HG02840 (cell line): ENCODE data around the gene ATP6V1C2.
"Not testable (repeated sequence)": the region's sequence is repeated elsewhere in the genome, so short reads cannot be mapped to it uniquely, and the experiment has no call there.

Source experiments
- ATAC-seq: cut with Tn5 transposase; IDR thresholded peaks from one replicate; pipeline ENCODE4 v1.9.1; 2021; ENCODE audit warnings: mild to moderate bottlenecking, moderate library complexity, moderate number of reproducible peaks; ENCODE audit not compliant: unreplicated experiment, low FRiP score

ATP6V1C2 gene

DNA sequence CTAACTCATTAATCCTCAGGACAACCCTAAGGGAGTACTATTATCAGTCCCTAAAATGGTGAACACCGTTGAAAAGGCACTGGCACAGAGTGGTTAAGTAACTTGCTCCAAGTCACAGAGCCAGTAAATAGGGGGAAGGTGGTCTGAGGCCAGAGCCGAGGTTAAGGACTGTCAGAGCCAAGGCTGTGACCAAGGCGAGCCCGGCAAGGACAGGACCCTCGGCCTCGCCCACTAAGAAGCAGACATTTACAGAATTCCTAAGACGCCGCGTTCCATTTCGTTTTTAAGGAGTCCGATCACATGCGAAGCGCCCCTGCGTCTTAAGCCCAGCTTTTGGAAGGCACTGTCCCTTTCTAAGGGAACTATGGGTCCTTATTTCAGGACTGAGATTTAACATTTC, 90.1 kb downstream of the ATP6V1C2 start:
- no peak for ATAC-seq

DNA sequence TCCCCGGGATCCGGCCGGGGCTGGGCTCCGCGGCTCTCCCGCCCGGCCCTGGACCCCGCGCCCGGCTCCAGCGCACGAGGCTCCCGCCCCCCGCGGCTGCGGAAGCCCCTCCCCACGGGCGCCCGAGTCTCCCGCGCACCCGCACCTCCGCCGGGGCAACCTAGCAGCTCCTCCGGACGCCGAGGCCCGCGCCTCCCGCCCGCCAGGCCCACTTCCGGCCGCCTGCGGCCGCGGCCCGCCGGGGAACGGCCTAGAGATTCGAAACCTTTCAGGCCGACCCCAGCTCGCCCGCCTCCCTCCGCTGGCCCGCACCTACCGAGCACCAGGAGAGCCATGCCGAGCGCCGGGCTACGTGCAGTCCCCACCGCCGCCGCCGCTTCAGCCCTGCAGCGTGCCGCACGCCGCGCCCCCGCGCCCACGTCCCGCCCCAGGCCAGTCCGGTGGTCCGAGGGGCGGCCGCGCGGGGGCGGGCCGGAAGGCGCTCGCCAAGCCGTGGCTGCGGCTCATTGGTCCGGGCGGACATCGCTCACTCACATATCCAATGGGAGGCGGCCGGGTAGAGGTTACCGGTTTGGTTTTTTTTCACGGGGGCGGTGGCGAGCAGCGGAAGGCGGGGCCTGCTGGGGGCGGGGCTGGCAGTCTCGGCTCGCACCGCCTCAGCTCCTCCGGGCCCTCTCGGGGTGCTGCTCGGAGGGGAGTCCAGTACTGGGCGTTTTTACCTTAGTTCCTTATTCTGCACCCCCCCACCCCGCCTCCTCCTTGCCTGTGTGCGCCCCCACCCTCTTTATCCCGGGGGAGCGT, 91.1 kb downstream of the ATP6V1C2 start, which contains the start of gene PDIA6:
TSS of gene PDIA6 (minus strand) at position 424 of the 801 bp plus-strand sequence. CDS start at position 335, 89 bp downstream.
- ATAC-seq: peak; percentile 91

DNA sequence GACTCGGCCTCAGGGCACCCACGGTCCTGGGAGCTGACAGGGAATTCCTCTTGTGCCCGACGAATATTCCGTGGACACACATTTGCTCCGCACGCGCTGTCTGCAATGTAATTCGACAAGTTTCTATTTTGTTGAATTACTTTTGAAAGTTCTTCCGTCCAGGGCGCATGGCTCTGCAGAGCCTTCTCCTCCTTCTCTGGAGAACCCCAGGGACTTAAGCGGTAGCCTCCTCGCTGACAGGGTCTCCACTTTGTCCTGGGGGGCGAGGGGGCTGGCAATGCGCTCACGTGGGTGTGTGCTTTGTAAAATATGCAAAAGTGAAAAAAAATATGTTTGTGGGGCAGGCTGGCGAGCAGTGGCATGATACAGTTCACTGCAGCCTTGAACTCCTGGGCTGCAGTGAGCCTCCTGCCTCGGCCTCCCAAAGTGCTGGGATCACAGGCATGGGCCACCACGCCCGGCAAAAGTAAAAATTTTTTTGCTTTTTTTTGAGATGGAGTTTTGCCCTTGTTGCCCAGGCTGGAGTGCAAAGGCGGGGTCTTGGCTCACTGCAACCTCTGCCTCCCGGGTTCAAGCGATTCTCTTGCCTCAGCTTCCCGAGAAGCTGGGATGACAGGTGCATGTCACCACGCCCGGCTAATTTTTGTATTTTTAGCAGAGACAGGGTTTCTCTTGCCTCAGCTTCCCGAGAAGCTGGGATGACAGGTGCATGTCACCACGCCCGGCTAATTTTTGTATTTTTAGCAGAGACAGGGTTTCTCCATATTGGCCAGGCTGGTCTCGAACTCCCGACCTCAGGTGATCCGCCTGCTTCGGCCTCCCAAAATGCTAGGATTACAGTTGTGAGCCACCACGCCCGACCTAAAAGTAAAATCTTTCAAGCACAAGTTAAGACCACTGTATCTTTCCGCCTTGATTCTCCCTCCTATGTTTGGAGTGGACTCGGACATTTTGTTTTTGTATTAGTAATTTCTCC, 92.0 kb downstream of the ATP6V1C2 start:
- not testable (repeated sequence) for ATAC-seq

DNA sequence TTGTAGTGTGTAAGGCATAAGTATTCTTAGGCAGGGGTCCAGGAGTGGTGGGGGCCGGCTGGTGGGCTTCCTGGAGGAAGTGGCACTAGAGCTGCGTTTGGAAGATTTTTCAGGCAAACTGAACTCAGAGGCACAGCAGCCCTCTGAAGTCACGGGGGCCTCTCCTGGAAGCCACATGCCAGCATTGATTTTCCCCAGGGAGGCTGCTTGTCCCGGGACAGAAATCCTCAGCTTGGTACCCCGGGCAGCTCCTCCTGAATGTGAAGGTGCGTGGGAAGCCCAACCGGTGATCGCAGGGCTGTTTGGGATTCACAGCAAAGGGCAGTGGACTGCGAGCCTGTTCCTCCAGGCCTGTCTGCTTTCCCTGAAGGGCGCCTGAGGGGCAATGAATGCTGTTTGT, 92.7 kb downstream of the ATP6V1C2 start:
- ATAC-seq: no peak

DNA sequence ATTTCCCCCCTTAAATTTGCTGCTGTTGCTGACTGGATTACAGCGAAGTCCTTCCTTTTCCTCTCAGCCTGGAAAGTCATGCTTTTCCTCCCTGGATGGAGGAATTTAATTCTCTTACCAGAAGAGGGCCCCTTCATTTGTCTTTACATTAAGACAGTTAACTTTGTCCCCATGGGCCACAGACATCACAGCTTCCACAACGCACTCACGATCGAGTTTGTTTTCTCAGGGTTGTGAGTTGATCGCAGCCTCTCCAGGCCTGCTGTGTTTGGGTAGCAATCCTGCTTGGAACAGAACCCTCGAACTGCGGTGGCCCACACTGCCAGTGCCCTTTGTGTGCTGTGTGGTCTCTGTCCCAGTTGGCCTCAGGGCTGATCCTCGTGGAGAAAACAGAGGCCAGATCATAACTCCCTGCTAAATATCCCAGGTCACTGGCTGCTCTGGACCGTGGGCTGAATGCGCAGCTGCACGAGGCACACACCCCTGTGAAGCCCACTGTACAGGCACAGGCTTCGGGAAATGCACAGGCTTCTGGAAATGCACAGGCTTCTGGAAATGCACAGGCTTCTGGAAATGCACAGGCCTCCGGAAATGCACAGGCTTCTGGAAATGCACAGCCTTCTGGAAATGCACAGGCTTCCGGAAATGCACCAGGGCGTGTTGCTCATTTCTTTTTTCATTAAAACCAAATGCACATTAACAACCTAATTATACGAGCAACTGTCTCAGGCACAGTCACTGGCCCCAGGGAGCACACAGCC, 93.3 kb downstream of the ATP6V1C2 start:
- ATAC-seq: no peak

DNA sequence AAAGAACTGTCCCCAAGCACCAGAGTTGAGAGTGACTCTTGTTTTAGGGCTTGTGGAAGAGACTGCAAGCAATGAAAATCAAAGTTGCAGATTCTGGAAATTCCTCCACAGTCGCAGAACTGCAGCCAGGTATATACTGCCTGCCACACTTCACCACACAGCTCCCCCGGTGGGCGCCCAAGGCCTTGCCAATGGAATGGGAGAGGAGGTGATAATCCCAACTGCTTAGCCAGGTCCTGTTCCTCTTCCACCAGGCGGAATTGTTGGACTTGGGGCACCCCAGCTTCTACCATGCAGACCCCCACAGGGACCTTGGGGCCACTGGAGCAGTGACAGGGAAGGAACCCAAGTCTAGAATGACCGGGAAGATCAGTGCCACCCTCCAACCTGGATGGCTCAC, 96.0 kb downstream of the ATP6V1C2 start:
- no peak for ATAC-seq

DNA sequence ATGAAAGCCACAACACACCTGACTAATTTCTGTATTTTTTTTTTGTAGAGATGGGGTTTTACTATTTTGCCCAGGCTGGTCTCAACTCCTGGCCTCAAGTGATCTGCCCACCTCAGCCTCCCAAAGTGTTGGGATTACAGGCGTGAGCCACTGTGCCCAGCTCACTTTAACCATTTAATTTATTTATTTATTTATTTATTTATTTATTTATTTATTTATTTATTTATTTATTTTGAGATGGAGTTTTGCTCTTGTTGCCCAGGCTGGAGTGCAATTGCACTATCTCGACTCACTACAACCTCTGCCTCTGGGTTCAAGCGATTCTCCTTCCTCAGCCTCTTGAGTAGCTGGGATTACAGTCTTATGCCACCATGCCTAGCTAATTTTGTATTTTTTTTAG, 96.9 kb downstream of the ATP6V1C2 start:
- not testable (repeated sequence) for ATAC-seq

DNA sequence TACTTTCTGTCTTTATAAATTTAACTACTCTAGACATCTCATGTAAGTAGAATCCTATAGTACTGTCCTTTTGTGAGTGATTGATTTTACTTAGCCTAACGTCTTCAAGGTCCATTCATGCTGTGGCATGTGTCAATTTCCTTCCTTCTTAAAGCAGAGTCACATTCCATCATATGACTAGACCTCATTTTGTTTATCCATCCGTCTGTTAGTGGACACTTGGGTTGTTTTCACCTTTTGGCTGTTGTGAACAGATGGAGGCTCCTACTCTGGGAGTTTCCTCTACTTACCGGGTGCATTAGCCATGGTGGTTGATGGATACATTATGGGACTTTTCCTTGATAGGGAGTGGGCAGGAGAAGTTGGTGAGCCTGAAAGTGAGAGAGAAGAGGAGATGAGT, 97.6 kb downstream of the ATP6V1C2 start:
- no peak for ATAC-seq

DNA sequence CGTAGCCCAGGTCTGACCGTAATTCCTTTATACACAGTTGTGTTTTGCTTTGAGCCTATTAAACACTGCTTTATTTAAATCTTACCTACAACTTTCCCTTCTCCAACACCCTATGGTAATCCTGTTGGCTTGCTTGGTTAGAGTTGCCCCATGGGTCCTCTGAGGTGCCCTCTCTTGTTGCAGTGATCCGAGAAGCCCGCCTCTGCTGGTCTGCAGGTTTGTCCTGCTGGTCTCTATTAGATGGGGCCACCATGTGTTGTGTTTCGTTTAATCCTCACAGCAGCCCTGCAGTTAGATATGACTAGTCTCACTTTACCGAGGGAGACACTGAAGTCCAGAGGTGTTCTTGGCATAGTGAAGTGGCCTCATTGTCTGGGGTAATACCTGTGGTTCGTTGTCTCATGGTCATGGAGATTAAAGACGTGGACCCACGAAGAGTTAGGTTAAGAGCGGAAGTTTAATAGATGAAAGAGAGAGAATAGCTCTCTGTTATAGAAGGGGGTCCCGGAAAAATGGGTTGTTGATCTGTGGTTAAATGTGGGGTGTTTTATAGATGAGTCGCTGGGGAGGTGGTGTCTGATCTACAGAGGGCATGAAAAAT, 98.4 kb downstream of the ATP6V1C2 start:
- ATAC-seq: no peak

DNA sequence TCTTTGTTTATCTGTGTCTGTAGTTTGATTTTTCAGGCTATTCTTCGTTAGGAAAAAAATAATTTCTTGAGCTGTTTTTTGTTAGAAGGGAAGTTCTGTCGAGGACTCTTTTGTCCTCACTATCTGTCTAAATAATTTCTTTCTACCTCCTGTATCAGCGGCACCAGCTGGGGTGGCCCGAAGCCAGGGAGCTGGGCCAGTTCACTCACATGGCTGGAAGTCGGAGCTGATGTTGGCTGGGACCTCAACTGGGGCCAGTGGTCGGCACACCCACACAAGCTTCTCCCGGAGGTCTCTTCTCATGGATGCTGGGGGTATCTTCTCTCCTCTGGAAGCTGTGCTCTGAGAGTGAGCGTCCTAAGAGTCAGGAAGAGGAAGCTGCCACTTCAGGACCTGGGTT, 99.1 kb downstream of the ATP6V1C2 start:
- no peak for ATAC-seq

DNA sequence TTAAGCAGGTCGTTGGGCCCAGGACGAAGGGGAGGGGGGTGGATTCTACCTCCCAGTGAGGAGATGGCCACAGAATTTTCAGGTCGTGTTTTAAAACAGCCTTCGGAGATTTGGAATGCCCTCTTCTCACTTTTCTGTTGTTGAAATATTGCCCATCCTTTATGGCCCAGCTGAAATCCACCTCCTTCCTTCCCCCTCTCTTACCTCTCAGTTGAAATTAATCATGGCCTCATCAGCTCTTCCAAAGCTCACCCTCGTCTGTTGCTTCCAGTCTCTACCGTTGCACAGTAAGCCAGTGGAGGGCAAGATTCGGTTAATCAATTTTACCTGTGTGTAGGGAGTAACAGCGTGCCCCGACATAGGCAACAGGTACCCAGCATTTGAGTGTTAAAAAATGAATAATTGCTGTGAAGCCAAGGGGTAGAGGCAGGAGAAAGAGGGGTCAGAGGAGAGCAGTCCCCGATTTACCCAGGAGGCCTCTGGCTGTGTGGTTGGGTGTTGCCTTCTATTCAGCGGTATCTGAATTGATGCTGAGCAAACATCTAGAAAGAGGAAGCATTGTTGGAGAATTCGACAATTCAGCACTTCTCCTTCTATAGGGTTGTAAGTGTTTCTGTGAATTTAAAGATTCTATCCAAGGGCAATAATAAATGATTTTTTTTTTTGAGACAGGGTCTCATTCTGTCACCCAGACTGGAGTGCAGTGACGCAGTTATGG, 99.7 kb downstream of the ATP6V1C2 start:
- ATAC-seq: no peak

DNA sequence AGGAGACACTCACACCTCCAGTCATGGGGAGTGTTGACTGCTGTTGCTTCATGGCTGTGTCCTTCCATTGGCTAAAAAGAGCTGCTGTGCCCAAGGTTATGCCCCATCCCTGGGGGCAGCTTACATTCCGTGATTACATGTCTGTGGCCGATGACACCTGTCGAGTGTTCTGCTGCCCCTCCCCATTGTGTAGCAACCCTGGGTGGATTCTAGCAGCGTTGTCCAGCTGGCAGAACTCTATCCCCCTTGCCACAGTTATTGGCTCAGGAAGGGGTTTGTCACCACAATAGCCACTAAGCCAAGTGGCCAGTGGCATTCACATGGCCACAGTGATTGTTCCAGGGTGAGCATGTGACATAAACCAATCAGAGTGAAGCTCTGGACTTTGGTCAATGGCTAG, 102.8 kb downstream of the ATP6V1C2 start:
- no peak for ATAC-seq

DNA sequence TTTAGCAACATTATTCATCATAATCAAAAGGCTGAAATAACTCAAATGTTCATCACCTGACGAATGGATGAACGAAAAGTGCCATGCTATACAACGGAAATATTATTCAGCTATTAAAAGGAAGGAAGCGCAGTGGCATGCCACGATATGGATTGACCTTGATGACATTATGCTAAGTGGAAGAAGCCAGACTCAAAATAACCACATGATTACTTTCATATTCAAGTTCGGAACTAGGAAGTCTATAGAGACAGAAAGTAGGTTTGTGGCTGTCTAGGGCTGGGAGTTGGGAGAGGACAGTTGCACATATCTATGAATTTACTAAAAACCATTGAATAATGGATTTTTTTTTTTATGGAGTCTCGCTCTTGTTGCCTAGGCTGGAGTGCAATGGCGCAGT, 104.6 kb downstream of the ATP6V1C2 start:
- ATAC-seq: no peak

DNA sequence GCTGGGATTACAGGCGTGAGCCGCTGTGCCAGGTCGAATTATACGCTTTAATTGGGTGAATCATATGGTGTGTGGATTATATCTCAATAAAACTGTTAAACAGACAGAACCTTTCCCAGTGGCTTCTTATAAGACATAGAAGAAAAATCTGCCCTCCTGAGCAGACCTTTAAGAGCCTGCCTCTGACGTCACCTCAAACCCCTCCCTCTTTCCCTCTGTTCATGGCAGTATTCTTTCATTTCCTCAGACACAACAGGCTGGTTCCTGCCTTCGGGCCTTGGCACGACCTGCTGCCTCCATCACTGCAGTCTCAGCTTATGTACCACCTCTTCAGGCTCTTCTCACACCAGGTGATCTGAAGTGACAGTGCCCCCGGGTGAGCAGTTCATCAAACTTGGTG, 105.2 kb downstream of the ATP6V1C2 start:
- no peak for ATAC-seq

DNA sequence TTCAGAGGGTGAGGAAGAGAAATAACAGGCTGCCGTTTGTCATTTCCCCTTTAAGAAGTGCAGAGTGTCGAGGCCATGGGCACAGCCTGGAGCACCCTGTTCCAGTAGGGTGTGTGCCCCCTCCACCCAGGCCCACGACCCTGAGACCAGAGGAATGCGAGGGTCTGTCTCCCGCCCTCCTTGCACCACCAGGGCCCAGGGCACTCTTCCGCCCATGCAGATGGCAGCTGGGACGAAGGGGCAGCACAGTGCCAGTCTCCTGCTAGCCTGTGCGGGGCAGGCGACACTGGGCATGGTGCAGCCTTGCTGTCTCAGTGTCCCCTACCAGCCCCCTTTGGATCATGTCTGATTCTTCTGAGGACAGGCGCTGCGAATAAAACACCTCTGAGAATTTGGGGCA, 106.9 kb downstream of the ATP6V1C2 start:
- no peak for ATAC-seq

DNA sequence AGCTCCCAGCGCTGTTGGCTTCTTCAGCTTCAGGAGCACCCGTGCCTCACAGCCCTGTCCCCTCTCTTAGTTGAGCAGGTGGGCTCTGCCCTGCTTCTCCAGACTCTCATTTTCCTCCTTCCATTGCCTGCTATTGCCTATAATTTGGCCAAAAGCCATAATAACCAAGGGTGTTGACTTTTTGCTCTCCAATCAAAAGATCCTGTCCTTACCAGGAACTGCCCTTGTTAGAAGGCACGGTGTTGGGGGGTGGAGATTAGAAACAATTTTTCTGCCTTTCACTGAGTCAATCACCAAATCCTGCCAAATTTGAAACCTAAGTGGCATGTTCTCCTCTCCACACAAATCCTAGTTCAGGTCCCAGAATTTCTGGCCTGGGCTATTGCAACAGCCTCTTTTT, 107.9 kb downstream of the ATP6V1C2 start:
- no peak for ATAC-seq

DNA sequence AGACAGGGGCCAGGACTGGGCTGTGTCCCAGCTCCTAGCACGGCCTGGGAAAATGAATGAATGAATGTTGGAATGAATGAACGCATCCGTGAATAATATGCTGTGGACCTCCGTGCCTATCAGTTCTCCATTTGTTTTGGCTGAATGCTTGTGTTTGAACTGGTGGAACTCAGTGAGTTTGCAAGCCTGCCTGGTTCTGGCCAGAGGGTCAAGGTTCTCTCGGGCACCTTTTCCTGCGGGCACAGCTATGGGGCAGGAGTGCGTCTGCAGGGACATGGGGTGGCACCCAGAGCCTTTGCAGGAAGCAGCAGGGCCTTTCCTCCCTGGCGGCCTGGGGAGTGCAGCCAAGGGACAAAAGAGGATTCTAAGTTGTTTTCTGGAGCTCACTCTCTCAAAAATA, 108.8 kb downstream of the ATP6V1C2 start:
- ATAC-seq: no peak

DNA sequence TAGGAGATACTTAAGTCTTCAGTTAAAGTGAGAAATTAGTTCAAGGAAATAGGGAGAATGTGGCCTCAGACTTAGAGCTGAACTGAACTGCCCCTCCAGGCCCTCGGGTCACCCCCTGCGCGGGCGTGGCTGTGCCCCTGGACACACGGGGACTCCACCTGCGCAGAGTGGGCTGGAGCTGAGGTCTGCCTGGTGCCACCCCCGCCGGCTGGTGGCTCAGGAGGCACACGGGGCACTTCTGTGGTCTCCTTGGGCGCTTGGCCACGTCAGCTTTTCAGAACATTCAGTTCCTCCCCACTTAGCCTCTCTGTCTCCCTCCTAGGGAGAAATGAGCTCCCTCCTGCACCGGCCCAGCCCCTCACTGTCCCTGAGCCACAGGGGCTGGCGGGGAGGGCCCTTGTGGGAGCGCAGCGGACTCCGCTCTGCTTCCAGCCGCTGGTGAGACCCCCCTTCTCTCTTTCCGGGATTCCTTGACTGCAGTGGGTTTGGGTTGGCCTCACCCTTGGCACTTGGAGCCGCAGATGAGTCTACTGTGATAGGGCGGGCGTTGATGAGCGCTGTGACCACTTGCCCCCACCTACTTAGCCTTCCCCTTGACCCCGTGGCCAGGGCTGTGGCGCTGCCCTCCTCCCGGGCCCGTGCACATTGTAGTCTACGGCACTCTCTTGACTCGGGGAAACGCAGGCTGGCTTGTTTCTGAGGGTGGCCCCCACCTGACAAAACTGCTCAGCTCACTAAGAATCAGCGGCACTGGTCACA, 109.4 kb downstream of the ATP6V1C2 start:
- ATAC-seq: no peak
